ENCODE measurements around the gene PDGFB.

PDGFB gene

DNA sequence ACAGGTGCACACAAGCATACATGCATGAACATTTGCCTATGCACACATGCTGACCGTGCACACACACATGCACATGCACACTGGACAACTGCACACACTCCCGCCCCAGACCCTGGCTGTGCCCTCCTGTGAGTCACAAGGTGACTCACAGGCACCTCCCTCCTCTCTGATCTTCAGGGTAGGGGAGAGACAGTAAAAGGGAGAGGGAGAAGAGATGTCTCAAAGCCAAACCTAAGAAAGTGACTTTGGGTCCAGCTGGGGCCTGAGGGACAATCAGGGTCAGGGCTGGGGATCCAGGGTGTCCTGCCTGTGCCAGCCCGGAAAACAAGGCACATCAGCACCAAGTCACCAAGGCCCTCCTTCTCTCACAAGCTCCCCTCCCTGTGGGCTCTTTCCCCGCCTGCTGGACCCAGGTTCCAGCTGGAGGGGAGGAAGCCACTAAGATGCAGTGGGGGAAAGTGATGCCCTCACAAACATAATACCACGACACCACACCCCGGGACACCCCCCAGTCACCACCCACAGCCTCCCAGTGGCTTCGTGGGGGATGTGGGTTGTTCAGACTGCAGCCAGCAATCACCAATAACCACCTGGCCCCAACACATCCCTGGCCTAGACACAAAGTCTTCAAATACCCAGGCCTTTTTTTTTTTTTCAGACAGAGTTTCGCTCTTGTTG, 39.3 kb downstream of the PDGFB start:
- TF ChIP-seq SIN3A (IDR thresholded peaks at IDR 0.05; ENCODE audit: borderline replicate concordance, insufficient read depth, low read length) (no peak), POLR2AphosphoS5 (IDR thresholded peaks at IDR 0.05; ENCODE audit: low read depth, low read length) (no peak)

DNA sequence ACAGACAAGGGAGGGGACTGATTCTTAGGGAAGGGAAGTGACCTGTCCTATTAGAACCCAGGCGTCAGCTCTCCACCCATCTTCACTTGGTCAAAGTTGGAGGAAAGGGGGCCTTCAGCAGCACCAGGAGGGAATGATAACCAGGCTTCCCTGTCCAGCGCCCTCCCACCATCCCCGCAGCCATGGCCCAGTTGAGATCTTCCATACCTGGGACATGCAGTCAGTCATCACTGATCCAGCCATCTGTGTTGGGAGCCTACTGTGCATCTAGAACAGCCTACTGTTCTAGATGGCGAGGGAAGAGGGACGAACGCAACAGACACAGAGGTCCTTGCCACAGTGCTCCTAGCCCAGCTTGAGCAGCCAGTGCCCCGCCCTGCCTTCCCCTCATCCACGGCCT, 40.6 kb downstream of the PDGFB start:
- TF ChIP-seq SIN3A (IDR thresholded peaks at IDR 0.05; ENCODE audit: borderline replicate concordance, insufficient read depth, low read length) (no peak), POLR2AphosphoS5 (IDR thresholded peaks at IDR 0.05; ENCODE audit: low read depth, low read length) (no peak), FOXP2 (optimal IDR thresholded peaks at IDR 0.05; ENCODE audit: borderline replicate concordance, extremely low read depth, extremely low read length, insufficient read depth) (no peak), TAF1 (IDR thresholded peaks at IDR 0.05; ENCODE audit: borderline replicate concordance, insufficient read depth, low read length) (no peak)
- TF ChIP-seq, protein P1, sequence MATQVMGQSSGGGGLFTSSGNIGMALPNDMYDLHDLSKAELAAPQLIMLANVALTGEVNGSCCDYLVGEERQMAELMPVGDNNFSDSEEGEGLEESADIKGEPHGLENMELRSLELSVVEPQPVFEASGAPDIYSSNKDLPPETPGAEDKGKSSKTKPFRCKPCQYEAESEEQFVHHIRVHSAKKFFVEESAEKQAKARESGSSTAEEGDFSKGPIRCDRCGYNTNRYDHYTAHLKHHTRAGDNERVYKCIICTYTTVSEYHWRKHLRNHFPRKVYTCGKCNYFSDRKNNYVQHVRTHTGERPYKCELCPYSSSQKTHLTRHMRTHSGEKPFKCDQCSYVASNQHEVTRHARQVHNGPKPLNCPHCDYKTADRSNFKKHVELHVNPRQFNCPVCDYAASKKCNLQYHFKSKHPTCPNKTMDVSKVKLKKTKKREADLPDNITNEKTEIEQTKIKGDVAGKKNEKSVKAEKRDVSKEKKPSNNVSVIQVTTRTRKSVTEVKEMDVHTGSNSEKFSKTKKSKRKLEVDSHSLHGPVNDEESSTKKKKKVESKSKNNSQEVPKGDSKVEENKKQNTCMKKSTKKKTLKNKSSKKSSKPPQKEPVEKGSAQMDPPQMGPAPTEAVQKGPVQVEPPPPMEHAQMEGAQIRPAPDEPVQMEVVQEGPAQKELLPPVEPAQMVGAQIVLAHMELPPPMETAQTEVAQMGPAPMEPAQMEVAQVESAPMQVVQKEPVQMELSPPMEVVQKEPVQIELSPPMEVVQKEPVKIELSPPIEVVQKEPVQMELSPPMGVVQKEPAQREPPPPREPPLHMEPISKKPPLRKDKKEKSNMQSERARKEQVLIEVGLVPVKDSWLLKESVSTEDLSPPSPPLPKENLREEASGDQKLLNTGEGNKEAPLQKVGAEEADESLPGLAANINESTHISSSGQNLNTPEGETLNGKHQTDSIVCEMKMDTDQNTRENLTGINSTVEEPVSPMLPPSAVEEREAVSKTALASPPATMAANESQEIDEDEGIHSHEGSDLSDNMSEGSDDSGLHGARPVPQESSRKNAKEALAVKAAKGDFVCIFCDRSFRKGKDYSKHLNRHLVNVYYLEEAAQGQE (IDR thresholded peaks at IDR 0.05; ENCODE audit: insufficient read depth in 1 of 2, low read depth in 2 of 2, low read length in 2 of 2): no peak

DNA sequence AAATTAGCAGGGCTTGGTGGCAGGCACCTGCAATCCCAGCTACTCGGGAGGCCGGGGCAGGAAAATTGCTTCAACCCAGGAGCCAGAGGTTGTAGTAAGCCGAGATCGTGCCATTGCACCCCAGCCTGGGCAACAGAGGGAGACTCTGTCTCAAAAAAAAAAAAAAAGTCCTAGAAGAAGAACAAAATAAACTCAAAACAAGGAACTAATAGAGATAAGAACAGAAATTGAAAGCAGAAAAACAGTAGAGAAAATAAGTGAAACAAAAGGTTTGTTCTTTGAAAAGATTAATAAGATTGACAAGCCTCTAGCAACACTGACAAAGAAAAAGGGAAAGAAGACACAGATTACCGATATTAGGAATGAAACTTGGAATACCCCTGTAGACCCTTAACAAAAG, 47.2 kb downstream of the PDGFB start:
- no peak for TF ChIP-seq POLR2AphosphoS5 (IDR thresholded peaks at IDR 0.05; ENCODE audit: low read depth, low read length)
- TF ChIP-seq, protein P1 (IDR thresholded peaks at IDR 0.05; ENCODE audit: insufficient read depth in 1 of 2, low read depth in 2 of 2, low read length in 2 of 2): no peak
- no peak for TF ChIP-seq FOXP2 (optimal IDR thresholded peaks at IDR 0.05; ENCODE audit: borderline replicate concordance, extremely low read depth, extremely low read length, insufficient read depth)
- no peak for TF ChIP-seq SIN3A (IDR thresholded peaks at IDR 0.05; ENCODE audit: borderline replicate concordance, insufficient read depth, low read length)
- no peak for TF ChIP-seq TAF1 (IDR thresholded peaks at IDR 0.05; ENCODE audit: borderline replicate concordance, insufficient read depth, low read length)

DNA sequence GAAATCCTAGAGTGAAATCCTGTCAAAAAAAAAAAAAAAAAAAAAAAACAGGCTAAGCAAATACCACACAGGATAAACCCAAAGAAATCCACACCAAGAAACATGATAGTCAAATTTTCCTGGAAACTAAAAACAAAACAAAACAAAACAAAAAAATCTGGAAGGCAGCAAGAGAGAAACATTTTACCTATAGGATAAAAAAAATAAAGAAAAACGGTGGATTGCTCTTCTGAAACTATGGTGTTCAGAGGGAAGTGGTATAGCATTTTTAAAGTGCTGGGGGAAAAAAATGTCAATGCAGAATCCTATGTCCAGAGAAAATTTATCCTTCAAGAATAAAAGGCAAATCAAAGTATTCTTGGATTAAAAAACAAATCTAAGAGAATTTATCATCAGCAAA, 50.7 kb downstream of the PDGFB start:
- no peak for TF ChIP-seq TAF1 (IDR thresholded peaks at IDR 0.05; ENCODE audit: borderline replicate concordance, insufficient read depth, low read length)
- TF ChIP-seq FOXP2 (optimal IDR thresholded peaks at IDR 0.05; ENCODE audit: borderline replicate concordance, extremely low read depth, extremely low read length, insufficient read depth): no peak
- TF ChIP-seq, protein P1 (IDR thresholded peaks at IDR 0.05; ENCODE audit: insufficient read depth in 1 of 2, low read depth in 2 of 2, low read length in 2 of 2): no peak
- no peak for TF ChIP-seq SIN3A (IDR thresholded peaks at IDR 0.05; ENCODE audit: borderline replicate concordance, insufficient read depth, low read length)
- TF ChIP-seq POLR2AphosphoS5 (IDR thresholded peaks at IDR 0.05; ENCODE audit: low read depth, low read length): no peak

DNA sequence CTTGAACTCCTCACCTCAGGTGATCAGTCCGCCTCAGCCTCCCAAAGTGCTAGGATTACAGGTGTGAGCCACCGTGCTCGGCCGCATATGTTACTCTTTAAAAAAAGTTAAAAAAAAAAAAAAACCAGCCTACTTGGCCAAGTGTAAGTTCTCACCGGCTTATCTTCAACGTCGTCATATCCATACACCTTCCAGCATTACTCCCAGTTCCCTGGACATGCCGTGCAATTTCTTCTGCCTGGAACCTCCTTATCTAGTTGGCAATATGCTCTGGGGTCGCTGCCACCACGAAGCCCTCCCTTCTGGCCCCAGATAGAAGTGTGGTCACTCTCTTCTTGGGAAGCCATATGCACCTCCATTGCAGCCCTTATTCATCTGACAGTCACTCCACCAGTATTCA, 56.0 kb downstream of the PDGFB start:
- TF ChIP-seq SIN3A (IDR thresholded peaks at IDR 0.05; ENCODE audit: borderline replicate concordance, insufficient read depth, low read length) (no peak), FOXP2 (optimal IDR thresholded peaks at IDR 0.05; ENCODE audit: borderline replicate concordance, extremely low read depth, extremely low read length, insufficient read depth) (no peak), POLR2AphosphoS5 (IDR thresholded peaks at IDR 0.05; ENCODE audit: low read depth, low read length) (no peak), TAF1 (IDR thresholded peaks at IDR 0.05; ENCODE audit: borderline replicate concordance, insufficient read depth, low read length) (no peak)
- TF ChIP-seq, protein P1 (IDR thresholded peaks at IDR 0.05; ENCODE audit: insufficient read depth in 1 of 2, low read depth in 2 of 2, low read length in 2 of 2): no peak
